Mesothelial cell of epicardium (in vitro differentiated cells): ENCODE data around the gene ZNF280A. TPM values are rescaled to one million over a fixed set of nuclear protein-coding genes. Genes with fewer than 3 reads are reported as not detected.
A peak's percentile ranks its signal among the peaks of the same experiment; 100 is the strongest.
"Not testable (repeated sequence)": the region's sequence is repeated elsewhere in the genome, so short reads cannot be mapped to it uniquely, and the experiment has no call there.

ENCODE experiments used
- DNase-seq, 2 experiments: peaks; one replicate each; pipeline ENCODE4 v3.0.0; 2021; ENCODE audit warnings: low spot score in 2 of 2; ENCODE audit not compliant: unreplicated experiment in 2 of 2
- H3K27ac Mint-ChIP-seq: 2 replicates; pipeline ENCODE4 v1.8.0; 2021; ENCODE audit warnings: mixed read lengths
- H3K27me3 Mint-ChIP-seq: 2 replicates; pipeline ENCODE4 v1.8.0; 2021; ENCODE audit warnings: low read depth, mixed read lengths
- H3K36me3 Mint-ChIP-seq: 2 replicates; pipeline ENCODE4 v1.8.0; 2021; ENCODE audit warnings: mixed read lengths
- H3K4me1 Mint-ChIP-seq: 2 replicates; pipeline ENCODE4 v1.8.0; 2021; ENCODE audit warnings: mixed read lengths
- H3K4me3 Mint-ChIP-seq: 2 replicates; pipeline ENCODE4 v1.8.0; 2021; ENCODE audit warnings: mild to moderate bottlenecking, moderate library complexity, mixed read lengths
- H3K9me3 Mint-ChIP-seq: 2 replicates; pipeline ENCODE4 v1.8.0; 2021; ENCODE audit warnings: mixed read lengths
- total RNA-seq: library from RNA; stranded (reverse); gene quantifications from 3 replicates; pipeline ENCODE4 v1.2.1, GENCODE V29; 2021
- TF ChIP-seq, protein P1 (sequence below): fragments of 200-600 bp; sonication (generic); IDR thresholded peaks from one replicate; pipeline ENCODE4 v1.5.0; 2021; ENCODE audit warnings: antibody characterized with exemption; ENCODE audit not compliant: unreplicated experiment

ZNF280A gene
- total RNA-seq, 1 donor from 2014 or later = 0.16 TPM

DNA sequence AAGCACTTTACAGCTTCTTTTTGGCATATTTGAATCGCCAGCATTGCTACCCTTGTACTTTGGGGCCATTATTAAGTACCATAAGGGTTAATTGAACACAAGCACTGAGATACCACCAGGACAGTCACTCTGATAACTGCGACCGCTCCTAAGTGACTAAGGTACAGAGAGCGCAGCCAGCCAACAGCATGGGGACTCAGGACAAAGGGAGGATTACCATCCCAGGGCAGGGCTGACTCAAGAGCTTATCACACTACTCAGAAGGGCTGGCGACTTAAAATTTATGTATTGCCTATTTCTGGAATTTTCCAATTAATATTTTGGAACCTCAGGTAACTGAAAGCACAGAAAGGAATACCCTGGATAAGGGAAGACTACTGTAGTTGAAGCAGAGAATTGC, 479 bp downstream of the ZNF280A start:
- no peaks in the 10 kb centered on the region for H3K36me3 Mint-ChIP-seq
- H3K4me1 Mint-ChIP-seq = peaks cover 2% of the 10 kb centered on the region
- H3K27me3 Mint-ChIP-seq = peaks cover 41% of the 10 kb centered on the region
- no peak overlapping the region for H3K27ac Mint-ChIP-seq
- TF ChIP-seq, protein P1, sequence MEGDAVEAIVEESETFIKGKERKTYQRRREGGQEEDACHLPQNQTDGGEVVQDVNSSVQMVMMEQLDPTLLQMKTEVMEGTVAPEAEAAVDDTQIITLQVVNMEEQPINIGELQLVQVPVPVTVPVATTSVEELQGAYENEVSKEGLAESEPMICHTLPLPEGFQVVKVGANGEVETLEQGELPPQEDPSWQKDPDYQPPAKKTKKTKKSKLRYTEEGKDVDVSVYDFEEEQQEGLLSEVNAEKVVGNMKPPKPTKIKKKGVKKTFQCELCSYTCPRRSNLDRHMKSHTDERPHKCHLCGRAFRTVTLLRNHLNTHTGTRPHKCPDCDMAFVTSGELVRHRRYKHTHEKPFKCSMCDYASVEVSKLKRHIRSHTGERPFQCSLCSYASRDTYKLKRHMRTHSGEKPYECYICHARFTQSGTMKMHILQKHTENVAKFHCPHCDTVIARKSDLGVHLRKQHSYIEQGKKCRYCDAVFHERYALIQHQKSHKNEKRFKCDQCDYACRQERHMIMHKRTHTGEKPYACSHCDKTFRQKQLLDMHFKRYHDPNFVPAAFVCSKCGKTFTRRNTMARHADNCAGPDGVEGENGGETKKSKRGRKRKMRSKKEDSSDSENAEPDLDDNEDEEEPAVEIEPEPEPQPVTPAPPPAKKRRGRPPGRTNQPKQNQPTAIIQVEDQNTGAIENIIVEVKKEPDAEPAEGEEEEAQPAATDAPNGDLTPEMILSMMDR = no peak
- H3K4me3 Mint-ChIP-seq = no peak overlapping the region
- no peak for DNase-seq
- H3K9me3 Mint-ChIP-seq = no peaks in the 10 kb centered on the region

DNA sequence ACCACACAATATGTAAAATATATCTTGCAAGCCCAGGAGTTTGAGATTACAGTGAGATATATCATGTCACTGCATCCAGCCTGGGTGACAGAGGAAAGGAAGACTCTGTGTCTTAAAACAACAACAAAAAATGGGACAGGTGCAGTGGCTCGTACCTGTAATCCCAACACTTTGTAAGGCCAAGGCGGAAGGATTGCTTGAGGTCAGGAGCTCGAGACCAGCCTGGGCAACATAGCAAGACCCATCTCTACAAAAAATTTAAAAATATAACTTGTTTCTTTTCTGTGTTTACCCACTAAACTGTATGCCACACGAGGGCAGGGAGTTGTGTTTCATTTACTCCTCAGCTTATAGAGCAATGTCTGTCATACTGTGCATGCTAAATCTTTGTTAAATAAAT, 3.1 kb downstream of the ZNF280A start:
- H3K4me1 Mint-ChIP-seq = peaks cover 2% of the 10 kb centered on the region
- H3K27me3 Mint-ChIP-seq = peaks cover 54% of the 10 kb centered on the region
- H3K9me3 Mint-ChIP-seq = no peaks in the 10 kb centered on the region
- H3K36me3 Mint-ChIP-seq = no peaks in the 10 kb centered on the region
- no peak for DNase-seq
- H3K27ac Mint-ChIP-seq = no peak overlapping the region
- no peak overlapping the region for H3K4me3 Mint-ChIP-seq
- TF ChIP-seq, protein P1 = no peak

DNA sequence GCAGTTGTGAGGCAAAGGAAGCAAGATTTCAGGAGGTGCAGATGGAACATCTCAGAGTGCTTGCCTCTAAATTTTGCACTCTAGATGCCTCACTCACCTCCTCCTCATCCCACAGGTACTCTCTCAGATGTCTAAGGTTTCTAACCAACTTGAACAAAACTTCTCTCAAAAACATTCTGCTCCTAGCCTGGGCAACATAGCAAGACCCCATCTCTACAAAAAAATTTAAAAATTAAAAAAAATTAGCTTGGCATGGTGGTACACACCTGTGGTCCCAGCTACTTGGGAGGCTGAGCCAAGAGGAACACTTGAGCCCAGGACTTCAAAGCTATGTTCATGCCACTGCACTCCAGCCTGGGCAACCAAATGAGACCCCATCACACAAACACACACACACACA, 4.2 kb downstream of the ZNF280A start:
- DNase-seq = no peak
- Mint-ChIP-seq H3K36me3 (no peaks in the 10 kb centered on the region), H3K4me3 (no peak overlapping the region), H3K27ac (no peak overlapping the region), H3K27me3 (peaks cover 61% of the 10 kb centered on the region), H3K9me3 (peaks cover 7% of the 10 kb centered on the region), H3K4me1 (peaks cover under 1% of the 10 kb centered on the region)
- TF ChIP-seq, protein P1 = no peak

DNA sequence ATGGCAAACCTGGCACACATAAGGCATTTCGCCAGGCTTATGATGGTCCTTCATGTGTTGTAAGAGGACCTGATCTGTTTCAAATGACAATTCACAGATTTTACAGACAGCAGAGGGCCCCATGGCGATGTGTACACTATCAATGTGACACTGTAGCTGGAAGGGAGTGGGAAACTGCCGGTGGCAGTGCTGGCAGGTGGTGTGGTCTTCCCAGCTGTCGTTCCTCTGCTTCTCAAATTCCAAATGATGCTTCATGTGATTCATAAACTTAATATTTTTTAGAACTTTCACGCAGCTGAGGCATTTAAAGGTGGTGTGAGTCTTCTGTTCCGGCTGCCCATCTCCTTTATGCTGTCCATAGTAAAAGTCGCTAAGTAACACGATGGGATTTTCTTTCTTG, 5.6 kb downstream of the ZNF280A start:
- H3K4me3 Mint-ChIP-seq, H3K27ac Mint-ChIP-seq, H3K4me1 Mint-ChIP-seq, H3K36me3 Mint-ChIP-seq, DNase-seq: not testable (repeated sequence)
- Mint-ChIP-seq H3K27me3 (peaks cover 58% of the 10 kb centered on the region), H3K9me3 (peaks cover 14% of the 10 kb centered on the region)

DNA sequence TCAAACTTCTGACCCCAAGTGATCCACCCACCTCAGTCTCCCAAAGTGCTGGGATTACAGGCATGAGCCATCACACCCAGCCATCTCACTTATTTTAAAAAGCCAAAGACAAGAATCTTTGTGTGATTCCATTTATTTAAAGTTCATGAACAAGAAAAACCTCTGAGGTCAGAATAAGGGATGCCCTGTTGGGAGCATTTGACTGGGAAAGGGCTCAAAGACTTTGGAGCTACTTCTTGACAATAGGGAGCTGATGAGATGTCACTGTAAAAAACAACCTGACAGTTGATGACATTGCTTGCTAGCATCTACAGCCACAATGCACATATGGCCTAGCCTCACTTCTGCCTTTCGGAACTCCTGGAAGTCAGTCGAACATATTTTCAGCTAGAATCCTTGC, 6.5 kb downstream of the ZNF280A start:
- no peak overlapping the region for H3K4me3 Mint-ChIP-seq
- H3K27me3 Mint-ChIP-seq = peaks cover 57% of the 10 kb centered on the region
- DNase-seq = no peak
- peaks cover 2% of the 10 kb centered on the region for H3K36me3 Mint-ChIP-seq
- TF ChIP-seq, protein P1 = no peak
- H3K4me1 Mint-ChIP-seq = no peaks in the 10 kb centered on the region
- H3K9me3 Mint-ChIP-seq = peaks cover 17% of the 10 kb centered on the region
- H3K27ac Mint-ChIP-seq = no peak overlapping the region

DNA sequence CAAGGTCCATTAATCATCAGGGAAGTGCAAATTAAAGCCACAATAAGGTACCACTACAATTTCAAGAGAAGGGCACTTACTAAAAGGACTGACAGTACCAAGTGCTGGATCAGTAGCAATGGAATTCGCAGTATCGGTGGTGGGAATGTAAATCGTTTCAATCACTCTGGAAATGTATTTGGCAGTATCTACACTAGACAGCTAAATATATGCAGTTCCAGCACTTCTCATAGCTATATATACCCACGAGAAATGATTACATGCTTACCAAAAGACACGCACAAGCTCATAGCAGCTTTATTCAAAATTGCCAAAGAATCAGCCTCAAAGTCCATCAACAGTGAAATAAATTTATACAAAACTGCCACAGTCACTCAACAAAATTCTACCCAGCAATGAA, 7.1 kb downstream of the ZNF280A start:
- H3K27me3 Mint-ChIP-seq = peaks cover 57% of the 10 kb centered on the region
- no peak overlapping the region for H3K27ac Mint-ChIP-seq
- peaks cover 2% of the 10 kb centered on the region for H3K36me3 Mint-ChIP-seq
- TF ChIP-seq, protein P1 = no peak
- H3K4me1 Mint-ChIP-seq = peaks cover under 1% of the 10 kb centered on the region
- peaks cover 17% of the 10 kb centered on the region for H3K9me3 Mint-ChIP-seq
- H3K4me3 Mint-ChIP-seq = no peak overlapping the region
- no peak for DNase-seq

DNA sequence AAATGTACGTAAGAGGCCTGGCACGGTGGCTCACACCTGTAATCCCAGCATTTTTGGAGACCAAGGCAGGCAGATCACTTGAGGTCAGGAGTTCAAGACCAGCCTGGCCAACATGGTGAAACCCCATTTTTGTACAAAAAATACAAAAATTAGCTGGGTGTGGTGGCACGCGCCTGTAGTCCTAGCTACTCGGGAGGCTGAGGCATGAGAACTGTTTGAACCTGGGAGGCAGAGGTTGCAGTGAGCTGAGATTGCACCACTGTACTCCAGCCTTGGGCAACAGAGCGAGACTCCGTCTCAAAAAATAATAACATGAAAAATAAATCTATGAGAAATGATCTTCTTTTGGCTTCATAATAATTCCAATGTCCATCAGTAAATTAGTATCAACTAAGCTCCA, 9.2 kb downstream of the ZNF280A start:
- H3K36me3 Mint-ChIP-seq = peaks cover 13% of the 10 kb centered on the region
- DNase-seq, H3K27ac Mint-ChIP-seq, H3K4me1 Mint-ChIP-seq, H3K4me3 Mint-ChIP-seq: not testable (repeated sequence)
- H3K27me3 Mint-ChIP-seq = peaks cover 44% of the 10 kb centered on the region
- H3K9me3 Mint-ChIP-seq = peaks cover 17% of the 10 kb centered on the region

DNA sequence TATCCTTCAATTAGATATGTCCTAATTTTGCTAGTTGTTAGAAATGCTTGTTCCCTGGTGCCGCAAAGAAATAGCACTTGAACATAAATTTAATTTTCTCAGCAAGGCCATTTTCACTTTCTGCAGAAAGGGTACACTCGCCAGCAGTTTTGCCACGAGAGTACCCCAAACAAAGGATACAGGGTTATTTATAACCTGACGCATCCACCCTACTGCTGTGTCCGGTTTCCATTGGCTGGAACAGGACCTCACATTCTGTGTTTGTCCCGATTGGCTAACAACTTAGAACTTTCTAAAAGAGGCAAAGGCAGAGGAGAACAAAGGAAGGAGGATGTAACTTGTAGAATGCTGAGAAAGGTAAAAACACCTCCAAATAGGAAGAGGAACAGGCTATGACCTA, 10.2 kb downstream of the ZNF280A start:
- not testable (repeated sequence) for H3K4me1 Mint-ChIP-seq, H3K27ac Mint-ChIP-seq, DNase-seq
- Mint-ChIP-seq H3K9me3 (peaks cover 17% of the 10 kb centered on the region), H3K4me3 (peak overlapping the region; percentile 54), H3K27me3 (peaks cover 35% of the 10 kb centered on the region), H3K36me3 (peaks cover 17% of the 10 kb centered on the region)
